NCI-H2029 (cell line): ENCODE measurements around the gene RNF43.

Source experiments
- DNase-seq: peaks from one replicate; lab custom pipeline; 2025; lab: John Stamatoyannopoulos, UW

Gene RNF43

DNA sequence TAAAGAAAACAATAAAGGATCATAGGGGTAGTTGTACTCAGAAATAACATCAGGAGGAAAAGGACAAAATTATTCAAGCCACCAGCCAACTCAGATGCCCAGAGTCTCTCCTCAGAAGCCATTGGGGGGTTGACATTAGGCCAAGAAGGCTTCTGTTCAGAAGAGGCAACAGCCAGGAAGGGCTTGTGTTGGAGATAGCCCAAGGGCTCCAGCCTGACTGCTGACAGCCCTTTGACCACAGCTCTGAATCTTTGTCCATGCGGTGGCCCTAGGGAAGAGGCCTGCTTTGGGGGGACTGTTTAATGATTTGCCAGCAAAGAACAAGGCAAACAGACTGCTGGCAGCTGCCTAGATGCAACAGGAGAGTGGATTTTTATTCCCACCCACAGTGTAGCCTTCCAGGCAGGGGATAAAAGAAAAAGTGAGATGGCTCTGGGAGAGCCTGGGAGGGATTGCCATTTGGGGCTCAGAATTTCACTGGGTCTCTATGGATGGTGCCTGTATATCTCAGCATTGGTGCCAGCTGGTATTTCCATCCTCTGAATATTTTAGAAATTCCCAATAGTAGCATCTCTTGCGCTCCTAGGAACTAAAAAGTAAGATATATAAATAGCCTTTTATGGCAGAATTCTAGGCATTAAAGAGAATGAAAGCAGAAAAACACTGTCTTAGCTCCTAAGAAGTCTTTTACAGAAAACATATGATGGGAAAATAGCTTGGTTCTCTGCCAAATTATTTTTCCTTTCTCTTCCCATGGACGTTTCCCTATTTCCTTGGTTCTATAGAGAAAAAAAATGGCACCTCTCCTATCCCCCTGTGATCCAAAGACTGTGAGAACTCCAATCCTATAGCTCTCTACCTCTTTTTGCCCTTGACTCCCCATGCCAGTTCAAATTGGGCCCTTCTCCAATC lies 36.0 kb downstream of the RNF43 start:
- DNase-seq, result no peak

DNA sequence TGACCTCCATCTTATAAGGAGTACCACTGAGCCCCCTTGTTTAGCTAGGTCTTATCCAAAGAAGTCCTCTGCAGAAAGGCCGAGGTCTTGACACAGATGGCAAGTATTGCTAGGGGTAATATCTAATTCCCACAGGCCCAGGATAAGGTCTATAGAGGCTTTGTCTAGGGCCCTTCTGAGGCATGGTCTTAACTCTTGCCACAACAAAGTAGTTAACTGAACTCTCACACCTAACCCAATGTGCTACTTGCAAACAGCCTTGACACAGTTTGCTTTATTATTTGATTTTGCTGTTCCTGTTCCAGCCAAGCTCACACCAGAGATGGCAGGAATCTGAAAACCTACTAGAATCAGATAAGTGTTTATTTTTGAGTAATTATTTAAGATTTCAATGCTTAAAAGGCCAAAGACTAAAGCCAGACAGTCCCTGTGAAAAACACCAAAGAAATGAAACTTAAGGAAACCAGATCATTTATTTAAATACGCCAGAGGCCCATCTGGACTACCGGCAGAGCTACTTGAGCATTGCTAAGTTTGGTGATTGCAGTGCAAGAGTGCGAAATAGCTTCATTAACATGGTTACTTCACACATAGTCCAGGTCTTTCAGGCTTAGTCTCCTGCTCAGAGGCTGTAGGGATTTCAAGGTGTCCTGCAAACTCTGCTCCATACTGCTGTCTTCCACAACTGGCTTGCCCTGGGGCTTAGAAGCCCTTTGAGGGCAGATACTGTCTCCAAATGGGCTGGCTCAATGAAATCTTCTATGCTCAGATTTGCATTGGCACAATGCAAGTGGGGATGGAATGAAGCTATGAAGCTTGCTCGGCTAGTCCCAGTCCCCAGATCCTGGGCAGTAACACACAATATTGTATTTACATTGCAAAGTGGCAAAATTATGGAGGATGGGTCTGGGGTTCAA lies 36.9 kb downstream of the RNF43 start:
- DNase-seq, result no peak

DNA sequence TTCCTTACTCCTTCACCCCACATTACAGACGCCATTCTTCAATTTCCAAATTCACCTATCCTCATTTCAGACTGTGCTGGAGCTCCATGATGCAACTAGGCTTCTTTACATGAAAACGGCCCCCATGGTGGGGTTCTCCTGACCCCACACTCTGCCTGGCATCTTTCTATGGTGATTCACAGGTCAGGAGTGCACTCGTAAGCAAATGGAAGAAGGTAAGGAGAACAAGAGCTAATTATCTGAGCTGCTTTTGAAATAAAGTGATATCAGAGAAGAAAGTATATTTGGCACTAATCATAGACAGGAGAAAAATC lies 37.9 kb downstream of the RNF43 start:
- no peak for DNase-seq

GRCh38 chr17:58378733-58379510 lies 38.4 kb downstream of the RNF43 start:
- no peak for DNase-seq

DNA sequence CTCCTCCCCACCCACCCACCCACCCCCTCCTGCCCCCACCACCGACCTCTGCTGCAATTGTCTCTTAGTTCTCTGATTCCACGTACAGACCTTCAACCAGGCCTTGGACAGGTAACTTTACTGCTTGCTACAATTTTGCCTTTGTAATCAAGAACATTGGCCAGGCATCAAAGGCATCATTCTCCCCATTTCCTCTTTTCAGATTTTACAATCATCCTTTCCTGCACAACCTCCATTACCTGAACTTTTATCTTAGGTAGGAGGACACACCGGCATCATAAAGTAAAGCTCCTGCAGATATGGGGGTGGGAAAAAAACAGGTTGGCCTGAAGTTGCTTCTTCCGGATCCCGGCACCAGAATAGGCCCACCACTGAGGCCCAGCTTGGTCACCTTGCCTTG lies 39.7 kb downstream of the RNF43 start:
- DNase-seq, result no peak

DNA sequence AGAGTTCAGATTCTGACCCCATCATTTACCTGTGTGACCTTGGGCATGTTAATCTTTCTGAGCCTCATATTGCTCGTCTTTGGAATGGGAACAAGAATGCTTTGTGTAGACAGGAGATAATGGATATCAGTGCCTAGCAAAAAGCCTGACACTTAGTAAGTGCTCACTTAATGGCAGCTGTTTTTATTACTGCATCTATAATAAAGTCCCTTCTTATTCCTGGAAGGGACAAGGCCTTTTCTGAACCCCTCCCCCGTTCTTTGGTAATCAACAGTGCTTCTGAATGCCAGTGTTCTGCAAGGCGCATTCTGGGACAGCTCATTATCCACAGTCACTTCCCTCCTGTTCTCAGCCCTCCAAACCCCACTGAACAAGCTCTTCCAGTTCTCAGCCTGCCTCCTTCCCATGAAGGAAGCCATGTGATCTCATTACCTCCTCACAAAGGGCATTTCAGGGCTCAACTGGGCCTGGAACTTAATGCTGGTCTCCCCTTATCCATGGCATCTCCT lies 40.2 kb downstream of the RNF43 start:
- DNase-seq, result no peak

GRCh38 chr17:58376472-58377000 lies 40.8 kb downstream of the RNF43 start:
- no peak for DNase-seq

DNA sequence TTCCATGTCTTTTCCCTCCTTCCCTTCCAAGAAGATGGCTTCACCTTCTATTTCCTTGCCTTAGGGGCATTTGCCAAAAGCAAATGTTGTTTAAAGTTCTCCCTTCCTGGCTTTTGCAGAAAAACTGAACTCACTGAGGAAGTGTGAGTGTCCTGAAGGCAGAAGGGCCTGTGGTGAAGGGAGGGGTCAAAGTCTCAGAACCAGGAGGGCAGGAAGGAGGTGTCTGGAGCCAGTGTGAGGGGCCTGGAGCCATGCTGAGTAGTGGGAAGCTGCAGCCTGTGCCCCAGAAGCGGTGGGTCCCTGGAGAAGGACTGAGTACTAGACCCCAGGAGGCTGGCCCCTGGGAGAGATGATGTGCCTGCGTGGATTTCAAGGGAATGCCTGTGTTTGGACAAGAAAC lies 41.5 kb downstream of the RNF43 start:
- DNase-seq, result no peak

DNA sequence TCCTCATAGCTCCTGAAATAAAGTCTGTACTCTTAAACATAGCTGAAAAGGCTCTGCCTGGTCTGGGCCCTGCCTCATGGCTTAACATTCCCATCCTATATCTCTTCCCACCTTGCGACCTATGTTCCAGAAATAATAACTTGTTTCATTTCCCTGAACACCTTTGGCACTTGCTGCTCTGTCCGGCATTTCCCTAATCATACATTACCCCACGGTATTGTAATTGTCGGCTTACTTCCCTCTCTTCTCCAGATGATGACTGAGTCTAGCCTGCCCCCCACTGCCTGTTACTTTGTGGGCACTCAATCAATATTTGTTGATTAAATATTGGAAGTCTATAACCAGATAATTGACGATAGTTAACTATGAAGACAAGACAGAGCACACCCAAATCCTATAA lies 42.1 kb downstream of the RNF43 start:
- DNase-seq, result no peak

DNA sequence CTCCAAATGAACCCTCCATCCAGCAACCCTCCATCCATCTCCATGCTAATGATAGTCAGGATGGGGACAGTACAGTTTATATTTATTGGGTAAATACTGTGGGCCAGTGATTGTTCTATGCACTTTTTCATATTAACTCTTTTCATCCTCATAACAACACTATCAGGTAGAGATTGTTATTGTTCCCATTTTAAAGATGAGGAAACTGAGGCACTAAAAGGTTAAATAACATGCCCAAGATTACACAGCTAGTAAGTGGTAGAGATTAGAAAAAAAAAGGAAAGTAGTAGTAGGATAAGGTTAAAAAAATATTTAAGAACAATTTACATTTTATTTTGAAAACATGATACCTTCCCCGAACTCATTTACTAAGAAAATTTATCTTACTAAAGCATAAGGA lies 43.4 kb downstream of the RNF43 start:
- no peak for DNase-seq

DNA sequence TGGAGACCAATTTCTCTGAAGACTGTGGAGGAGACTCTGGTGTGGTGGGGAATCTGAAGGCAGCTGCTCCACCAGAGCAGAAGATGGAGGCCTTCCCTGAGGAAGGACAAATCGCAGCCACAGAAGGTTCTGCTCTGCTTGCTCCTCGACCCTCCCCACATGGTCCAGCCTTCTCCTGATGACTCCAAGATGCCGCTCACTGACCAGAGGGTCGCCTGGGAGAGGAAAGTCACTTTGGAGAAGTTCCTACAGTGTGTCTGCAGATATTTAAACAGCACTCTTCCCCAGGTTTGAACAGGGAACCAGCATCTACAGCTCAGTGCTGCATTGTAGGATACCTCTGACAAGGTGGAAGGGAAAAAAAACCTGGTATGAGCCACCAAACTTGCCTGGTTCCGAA lies 44.3 kb downstream of the RNF43 start:
- DNase-seq, result no peak

DNA sequence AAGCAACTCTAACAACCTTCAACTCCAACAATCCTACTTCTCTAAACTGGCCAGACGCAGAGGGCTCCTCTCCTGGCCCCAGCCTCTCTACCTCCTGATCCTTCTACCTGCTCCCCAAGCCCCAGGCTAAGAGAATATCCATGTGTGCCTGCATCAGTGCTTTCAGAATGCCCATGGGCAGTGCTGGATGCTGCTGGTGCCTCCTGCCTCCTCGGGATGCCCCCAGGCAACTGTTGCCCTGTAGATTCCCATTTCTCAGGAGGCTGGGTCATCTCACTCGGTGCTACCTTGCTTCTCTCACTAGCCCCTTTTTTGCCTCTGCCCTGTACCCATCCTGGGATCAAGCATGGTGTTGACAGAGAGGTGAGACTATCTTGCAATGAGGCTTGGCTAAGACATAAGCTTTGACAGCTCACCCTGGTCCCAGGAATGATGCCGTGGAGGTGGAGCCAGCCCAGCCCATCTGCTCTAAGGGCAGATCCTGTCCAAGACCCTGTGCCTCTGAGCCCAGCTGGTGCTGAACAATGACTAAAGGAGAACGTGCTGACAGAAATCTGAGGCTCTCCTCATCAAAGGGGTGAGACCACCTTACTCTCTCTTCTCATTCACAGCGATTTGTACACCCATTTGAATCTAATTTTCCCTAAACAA lies 45.9 kb downstream of the RNF43 start:
- DNase-seq, result no peak

- no peak for DNase-seq
Observed at GRCh38 chr17:58370716-58371115, 46.6 kb downstream of the RNF43 start.

- DNase-seq, result no peak
Observed at GRCh38 chr17:58370309-58370708, 47.0 kb downstream of the RNF43 start.

- DNase-seq, result no peak
Observed at GRCh38 chr17:58369214-58370031, 47.9 kb downstream of the RNF43 start.

GRCh38 chr17:58368860-58369213 lies 48.5 kb downstream of the RNF43 start:
- DNase-seq, result no peak
